Fibroblast of the aortic adventitia (primary cell): ENCODE results near the gene EML1. TPM values are rescaled to one million over a fixed set of nuclear protein-coding genes. Genes with fewer than 3 reads are reported as not detected.

ENCODE experiments used
- DNase-seq: peaks from one replicate; pipeline ENCODE4 v3.0.0-alpha.2; 2010; ENCODE audit warnings: low read depth
- H3K4me3 ChIP-seq: 2 replicates; pipeline ENCODE4 v1.5.1; 2011; ENCODE audit warnings: low read depth, mild to moderate bottlenecking, control low read depth, low read length, moderate library complexity
- total RNA-seq: library from RNA; depleted of rRNA; stranded (reverse); fragments of >200 nt; gene quantifications from 2 replicates; pipeline ENCODE4 v1.2.3, GENCODE V29; 2012; ENCODE audit warnings: low replicate concordance
- TF ChIP-seq, protein P1 (sequence below): IDR thresholded peaks from 2 replicates; pipeline ENCODE4 v1.5.1; 2011; ENCODE audit warnings: mild to moderate bottlenecking, low read length, control low read depth, inconsistent platforms; ENCODE audit not compliant: insufficient read depth

The EML1 gene
- total RNA-seq, 1 donor, result 80.3 TPM

DNA sequence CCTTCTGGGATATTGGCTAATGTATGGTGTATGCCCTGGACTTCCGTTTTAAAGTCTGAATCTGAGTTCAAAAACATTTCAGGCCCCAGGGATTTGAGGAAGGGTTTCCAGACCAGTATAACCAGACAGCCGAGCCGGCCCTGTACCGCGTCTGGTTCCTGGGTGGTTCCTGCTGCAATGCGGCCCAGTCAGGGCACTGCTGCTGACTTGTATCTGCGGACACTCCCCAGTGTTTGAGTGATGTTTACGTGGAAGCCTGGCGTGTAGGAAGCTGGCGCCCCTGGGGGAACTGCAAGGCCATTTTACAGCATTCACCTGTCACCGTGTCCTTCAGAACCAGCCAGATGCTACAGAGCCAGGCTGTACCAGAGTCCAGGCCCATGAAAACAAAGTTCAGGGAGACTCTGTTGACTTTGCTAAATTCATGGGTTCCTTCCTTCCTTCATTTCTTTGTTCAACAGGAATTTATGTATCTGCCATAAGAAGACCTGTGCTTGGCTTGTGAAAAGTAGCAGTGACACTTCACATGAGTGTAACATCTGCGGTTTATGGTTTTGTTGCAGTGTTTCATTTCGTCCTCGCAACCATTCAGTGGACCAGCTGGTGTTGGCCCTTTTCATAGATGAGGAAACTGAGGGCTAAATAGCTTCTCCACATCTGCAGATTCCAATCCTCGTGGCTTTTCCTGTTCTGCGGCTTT is 16.8 kb downstream of the EML1 start:
- H3K4me3 ChIP-seq, result no peak overlapping the region
- no peak for DNase-seq
- TF ChIP-seq, protein P1, sequence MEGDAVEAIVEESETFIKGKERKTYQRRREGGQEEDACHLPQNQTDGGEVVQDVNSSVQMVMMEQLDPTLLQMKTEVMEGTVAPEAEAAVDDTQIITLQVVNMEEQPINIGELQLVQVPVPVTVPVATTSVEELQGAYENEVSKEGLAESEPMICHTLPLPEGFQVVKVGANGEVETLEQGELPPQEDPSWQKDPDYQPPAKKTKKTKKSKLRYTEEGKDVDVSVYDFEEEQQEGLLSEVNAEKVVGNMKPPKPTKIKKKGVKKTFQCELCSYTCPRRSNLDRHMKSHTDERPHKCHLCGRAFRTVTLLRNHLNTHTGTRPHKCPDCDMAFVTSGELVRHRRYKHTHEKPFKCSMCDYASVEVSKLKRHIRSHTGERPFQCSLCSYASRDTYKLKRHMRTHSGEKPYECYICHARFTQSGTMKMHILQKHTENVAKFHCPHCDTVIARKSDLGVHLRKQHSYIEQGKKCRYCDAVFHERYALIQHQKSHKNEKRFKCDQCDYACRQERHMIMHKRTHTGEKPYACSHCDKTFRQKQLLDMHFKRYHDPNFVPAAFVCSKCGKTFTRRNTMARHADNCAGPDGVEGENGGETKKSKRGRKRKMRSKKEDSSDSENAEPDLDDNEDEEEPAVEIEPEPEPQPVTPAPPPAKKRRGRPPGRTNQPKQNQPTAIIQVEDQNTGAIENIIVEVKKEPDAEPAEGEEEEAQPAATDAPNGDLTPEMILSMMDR, result no peak

DNA sequence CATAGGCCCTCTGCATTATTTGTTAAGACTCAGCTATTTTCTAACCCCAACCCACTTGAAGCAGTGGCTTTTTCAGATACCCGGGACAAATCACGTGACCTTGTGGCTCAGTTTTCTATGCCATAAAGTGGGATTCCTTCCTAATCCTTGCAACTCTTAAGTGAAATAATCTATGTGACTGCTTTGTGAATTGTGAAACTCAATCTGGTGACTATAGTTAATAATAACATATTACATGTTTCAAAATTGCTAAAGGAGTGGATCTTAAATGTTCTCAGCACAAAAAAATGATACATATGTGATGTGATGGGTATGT is 17.3 kb downstream of the EML1 start:
- H3K4me3 ChIP-seq, result no peak overlapping the region
- DNase-seq, result no peak
- TF ChIP-seq, protein P1, result no peak

DNA sequence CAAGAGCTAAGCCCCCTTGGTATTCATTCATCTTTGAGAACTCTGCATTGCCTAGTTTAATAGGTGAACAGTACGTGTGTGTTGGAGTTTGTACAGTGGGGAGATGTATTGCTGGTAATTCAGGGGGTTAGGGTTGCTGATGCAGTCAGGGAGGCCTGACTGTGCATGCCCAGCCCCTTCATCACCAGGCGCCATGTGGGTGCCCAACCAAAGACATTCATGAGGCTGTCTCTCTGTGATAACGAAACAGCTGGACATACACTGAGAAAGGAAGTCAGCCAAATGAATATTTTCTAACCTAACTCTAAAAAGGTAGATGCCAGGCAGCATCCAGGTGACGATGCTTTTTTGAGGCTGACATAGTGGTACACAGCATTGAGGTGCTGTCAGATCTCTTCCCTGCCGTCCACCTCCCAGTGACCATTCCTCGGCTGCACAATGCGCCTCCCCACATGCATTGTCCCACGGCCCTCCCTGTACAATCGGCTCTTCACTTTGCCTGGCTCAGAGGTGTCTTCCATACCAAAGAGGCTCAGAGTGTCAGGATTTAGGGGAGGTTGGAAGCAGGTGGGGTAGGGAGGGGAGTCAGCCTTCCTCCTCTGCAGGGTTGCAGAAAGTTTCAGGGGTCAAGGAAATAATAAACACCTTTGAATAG is 19.0 kb downstream of the EML1 start:
- H3K4me3 ChIP-seq, result no peak overlapping the region
- TF ChIP-seq, protein P1, result no peak
- no peak for DNase-seq

DNA sequence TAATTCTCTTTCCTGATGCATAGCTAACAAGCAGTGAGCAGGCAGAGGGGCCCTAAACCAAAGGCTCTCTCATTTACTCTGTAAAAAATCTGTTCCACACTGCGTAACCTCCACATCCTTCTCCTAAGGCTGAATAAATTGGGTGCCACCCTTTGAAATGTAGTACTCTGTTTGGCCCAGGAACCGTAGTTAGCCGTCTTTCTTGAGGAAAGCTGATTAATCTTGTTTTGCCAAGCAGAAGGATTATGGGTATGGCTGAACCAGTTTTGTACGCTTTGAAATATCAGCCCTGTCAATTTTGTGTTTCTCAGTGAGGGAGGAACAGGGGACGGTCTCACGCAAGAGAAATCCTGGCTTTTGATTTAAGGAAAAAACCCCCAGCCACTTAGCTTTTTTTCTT is 19.7 kb downstream of the EML1 start:
- no peak for DNase-seq
- TF ChIP-seq, protein P1, result no peak
- no peak overlapping the region for H3K4me3 ChIP-seq

DNA sequence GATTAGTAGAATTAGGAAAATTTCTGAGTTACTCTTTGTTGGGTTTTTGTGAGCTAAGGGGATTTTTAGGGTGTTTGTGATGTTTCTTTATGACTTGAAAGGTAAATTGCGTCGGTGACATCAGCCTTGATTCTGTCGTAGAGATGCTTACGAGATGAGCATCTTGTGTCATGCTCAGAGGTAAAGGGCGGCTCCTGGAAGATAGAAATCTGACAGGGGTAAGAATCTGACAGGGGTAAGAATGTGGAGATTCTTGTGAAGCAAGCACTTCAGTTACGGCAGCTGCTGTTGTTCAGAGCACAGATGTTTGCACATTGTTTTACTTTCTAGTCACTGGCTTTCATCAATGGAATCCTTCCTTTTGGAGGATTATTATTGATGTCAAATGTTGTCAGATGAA is 22.5 kb downstream of the EML1 start:
- DNase-seq, result no peak
- H3K4me3 ChIP-seq, result no peak overlapping the region
- TF ChIP-seq, protein P1, result no peak

DNA sequence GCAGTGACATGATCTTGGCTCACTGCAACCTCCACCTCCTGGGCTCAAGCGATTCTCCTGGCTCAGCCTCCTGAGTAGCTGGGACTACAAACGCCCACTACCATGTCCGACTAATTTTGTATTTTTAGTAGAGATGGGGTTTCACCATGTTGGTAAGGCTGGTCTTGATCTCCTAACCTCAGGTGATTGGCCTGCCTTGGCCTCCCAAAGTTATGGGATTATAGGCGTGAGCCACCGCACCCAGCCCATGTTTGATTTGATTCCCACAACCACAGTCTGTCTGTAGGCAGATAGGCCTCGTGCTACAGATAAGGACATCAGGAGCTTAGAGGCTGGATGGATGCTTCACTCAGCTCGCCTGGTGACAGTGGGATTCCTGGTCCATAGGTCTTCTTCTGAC is 23.0 kb downstream of the EML1 start:
- TF ChIP-seq, protein P1, result no peak
- DNase-seq, result no peak
- H3K4me3 ChIP-seq, result no peak overlapping the region

DNA sequence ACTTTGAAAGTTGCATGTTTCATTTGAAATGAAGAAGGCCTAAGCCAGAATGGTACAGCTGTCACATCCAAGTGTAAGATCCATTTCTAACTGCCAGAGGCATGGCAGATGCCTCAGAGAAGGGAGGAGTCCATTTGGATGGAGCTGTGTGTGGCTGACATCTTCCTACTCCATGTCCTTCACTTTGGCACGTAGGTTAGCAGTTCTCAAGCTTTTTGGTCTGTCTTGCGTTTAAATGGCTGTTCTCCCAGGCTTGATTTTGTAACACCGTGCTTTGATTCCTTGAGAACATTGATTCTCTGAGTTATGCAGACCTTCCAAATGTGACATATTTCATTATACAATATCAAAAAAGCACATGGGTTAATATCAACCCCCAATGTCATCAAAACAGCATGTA is 23.4 kb downstream of the EML1 start:
- H3K4me3 ChIP-seq, result no peak overlapping the region
- TF ChIP-seq, protein P1, result no peak
- no peak for DNase-seq
